SK-N-MC (cell line): ENCODE results near the gene SPINK8.

ENCODE experiments used
- DNase-seq: peaks from one replicate; pipeline ENCODE4 v3.0.0-alpha.2; 2011; ENCODE audit warnings: low read depth, low spot score
- H3K27ac ChIP-seq: fragments of 200-600 bp; sonication (generic); 2 replicates; pipeline ENCODE4 v1.5.1; 2016; ENCODE audit warnings: mixed run types
- H3K36me3 ChIP-seq: fragments of 200-600 bp; sonication (generic); 2 replicates; pipeline ENCODE4 v1.6.1; 2017; ENCODE audit warnings: antibody characterized with exemption, low read length, mixed read lengths; ENCODE audit not compliant: insufficient read depth
- H3K4me3 ChIP-seq: fragments of 200-600 bp; sonication (generic); 2 replicates; pipeline ENCODE4 v1.5.1; 2016
- H3K9ac ChIP-seq: fragments of 200-600 bp; sonication (generic); 2 replicates; pipeline ENCODE4 v1.8.0; 2017; ENCODE audit warnings: mixed run types, mixed read lengths; ENCODE audit not compliant: insufficient read length
- H3K9me3 ChIP-seq: fragments of 200-600 bp; sonication (generic); 2 replicates; pipeline ENCODE4 v1.6.1; 2017; ENCODE audit warnings: low read depth, mild to moderate bottlenecking, antibody characterized with exemption, low read length, moderate library complexity, mixed read lengths
- EZH2 ChIP-seq: fragments of 200-600 bp; sonication (generic); IDR thresholded peaks from one replicate; pipeline ENCODE4 v1.6.1; 2017; ENCODE audit warnings: antibody characterized with exemption
- FOXP2 ChIP-seq: optimal IDR thresholded peaks from 2 replicates; pipeline ENCODE3; 2011; ENCODE audit warnings: mild to moderate bottlenecking, moderate library complexity; ENCODE audit not compliant: insufficient read depth; ENCODE audit errors: extremely low read length, control extremely low read depth
- POLR2AphosphoS5 ChIP-seq: IDR thresholded peaks from 2 replicates; pipeline ENCODE4 v1.6.1; 2012; ENCODE audit warnings: mild to moderate bottlenecking, low read depth, low read length, borderline replicate concordance

SPINK8 gene

DNA sequence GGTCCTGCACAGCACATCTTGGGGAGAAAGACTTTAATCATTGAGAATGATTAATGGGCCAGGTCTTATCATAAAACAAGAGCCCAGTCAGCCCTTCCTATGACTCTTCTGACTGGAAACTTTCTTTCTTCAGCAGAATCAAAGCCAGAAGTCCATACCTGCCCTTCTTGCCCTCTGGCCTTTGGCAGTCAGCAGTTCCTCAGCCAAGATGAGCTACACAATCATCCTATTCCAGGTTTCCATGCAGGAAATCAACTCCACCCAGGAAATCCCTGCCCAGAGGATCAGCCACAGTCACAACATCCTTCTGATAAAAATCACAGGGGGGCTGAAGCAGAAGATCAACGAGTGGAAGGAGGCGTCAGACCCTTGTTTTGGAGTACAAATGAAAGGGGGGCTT lies 65.7 kb downstream of the SPINK8 start:
- H3K36me3 ChIP-seq: no peaks in the 10 kb centered on the region; the same call in 1 of the 2 replicates

GRCh38 chr3:48258530-48258929 lies 74.9 kb downstream of the SPINK8 start:
- no peak overlapping the region for H3K9ac ChIP-seq
- H3K9me3 ChIP-seq: no peaks in the 10 kb centered on the region
- H3K27ac ChIP-seq: no peak overlapping the region
- no peak for TF ChIP-seq FOXP2
- TF ChIP-seq EZH2: no peak
- TF ChIP-seq POLR2AphosphoS5: no peak
- DNase-seq: no peak
- no peaks in the 10 kb centered on the region for H3K36me3 ChIP-seq
- H3K4me3 ChIP-seq: no peak overlapping the region

More for the DNA sequence above, 65.7 kb downstream of the SPINK8 start:
- no peak overlapping the region for H3K4me3 ChIP-seq
- no peak for TF ChIP-seq FOXP2
- TF ChIP-seq POLR2AphosphoS5: no peak
- no peak for TF ChIP-seq EZH2
- H3K9ac ChIP-seq: no peak overlapping the region
- no peak for DNase-seq
- no peak overlapping the region for H3K27ac ChIP-seq
- no peaks in the 10 kb centered on the region for H3K9me3 ChIP-seq
